Tibial nerve (tissue), 4 donors: ENCODE data around the gene SPATA6L.

Experiments used
- EP300 ChIP-seq, 2 donors: sonication (generic); formaldehyde crosslinking; IDR thresholded peaks; one replicate each; pipeline ENCODE4 v1.6.1; 2017; ENCODE audit warnings: antibody characterized with exemption in 2 of 2, mild to moderate bottlenecking in 1 of 2
- TF ChIP-seq, protein P1 (sequence below), 5 experiments: fragments of 200-600 bp in 3 of 5; fragments of 450-650 bp in 2 of 5; sonication (generic) in 3 of 5; IDR thresholded peaks; one replicate each; pipeline ENCODE4 v1.5.1; 2016 to 2019; ENCODE audit warnings: antibody characterized with exemption in 5 of 5, mild to moderate bottlenecking in 3 of 5, moderate library complexity in 2 of 5

DNA sequence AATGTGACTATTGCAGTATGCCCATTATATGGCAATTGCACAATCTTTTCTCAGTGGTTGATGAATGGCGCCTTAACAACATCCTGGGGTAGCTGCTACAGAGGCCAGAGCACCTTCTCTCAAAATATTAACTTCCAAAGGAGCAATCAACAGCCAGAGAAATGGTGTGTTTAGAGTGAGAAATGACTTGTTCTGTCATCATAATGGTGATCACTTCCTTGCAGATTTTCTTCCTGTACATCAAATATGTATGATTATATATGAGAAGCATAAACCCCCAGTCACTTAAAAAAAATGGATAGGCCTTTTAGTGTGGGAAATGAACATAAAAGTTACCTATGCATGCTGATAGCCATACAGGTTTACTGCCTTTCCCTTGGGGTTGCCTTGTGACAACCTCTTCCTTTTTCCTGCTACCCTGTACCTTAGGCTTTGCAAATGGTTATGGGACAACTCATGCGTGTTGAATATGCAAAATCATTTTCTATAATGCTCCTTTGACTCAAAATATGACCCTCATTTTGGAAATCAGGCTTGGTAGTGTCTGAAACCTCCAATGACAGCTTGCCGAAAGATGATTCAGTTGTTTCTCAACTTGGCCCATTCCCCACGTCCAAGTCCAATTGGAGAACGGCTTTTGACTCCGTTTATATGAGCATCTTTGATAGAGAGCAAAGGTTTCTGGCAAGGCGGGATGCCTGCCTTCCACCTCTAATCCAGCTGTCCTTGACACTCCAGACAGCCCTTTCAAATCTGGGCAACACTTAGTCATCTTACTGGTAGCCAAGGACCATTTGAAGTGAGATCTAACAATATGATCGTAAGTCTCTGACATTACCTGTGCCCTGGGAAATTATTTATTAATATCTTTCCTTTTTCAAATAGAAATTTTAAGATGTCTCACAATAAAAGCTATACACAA is 106.8 kb downstream of the SPATA6L start:
- no peak for TF ChIP-seq EP300 (IDR thresholded peaks at IDR 0.05)
- TF ChIP-seq, protein P1, sequence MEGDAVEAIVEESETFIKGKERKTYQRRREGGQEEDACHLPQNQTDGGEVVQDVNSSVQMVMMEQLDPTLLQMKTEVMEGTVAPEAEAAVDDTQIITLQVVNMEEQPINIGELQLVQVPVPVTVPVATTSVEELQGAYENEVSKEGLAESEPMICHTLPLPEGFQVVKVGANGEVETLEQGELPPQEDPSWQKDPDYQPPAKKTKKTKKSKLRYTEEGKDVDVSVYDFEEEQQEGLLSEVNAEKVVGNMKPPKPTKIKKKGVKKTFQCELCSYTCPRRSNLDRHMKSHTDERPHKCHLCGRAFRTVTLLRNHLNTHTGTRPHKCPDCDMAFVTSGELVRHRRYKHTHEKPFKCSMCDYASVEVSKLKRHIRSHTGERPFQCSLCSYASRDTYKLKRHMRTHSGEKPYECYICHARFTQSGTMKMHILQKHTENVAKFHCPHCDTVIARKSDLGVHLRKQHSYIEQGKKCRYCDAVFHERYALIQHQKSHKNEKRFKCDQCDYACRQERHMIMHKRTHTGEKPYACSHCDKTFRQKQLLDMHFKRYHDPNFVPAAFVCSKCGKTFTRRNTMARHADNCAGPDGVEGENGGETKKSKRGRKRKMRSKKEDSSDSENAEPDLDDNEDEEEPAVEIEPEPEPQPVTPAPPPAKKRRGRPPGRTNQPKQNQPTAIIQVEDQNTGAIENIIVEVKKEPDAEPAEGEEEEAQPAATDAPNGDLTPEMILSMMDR (IDR thresholded peaks at IDR 0.05): no peak
